Stimulated activated CD4-positive, alpha-beta T cell treated with anti-CD3 and anti-CD28 coated beads, Interleukin-12 subunit alpha, Interleukin-12 subunit beta, amount 100 ng/mL, for 48 hours (primary cell): ENCODE results near the gene CLN6.

Source experiments
- DNase-seq, 3 donors: peaks; one replicate each; pipeline ENCODE4 v3.0.0-alpha.2; 2020; ENCODE audit warnings: low read depth in 2 of 3, low spot score in 1 of 3

The CLN6 gene

DNA sequence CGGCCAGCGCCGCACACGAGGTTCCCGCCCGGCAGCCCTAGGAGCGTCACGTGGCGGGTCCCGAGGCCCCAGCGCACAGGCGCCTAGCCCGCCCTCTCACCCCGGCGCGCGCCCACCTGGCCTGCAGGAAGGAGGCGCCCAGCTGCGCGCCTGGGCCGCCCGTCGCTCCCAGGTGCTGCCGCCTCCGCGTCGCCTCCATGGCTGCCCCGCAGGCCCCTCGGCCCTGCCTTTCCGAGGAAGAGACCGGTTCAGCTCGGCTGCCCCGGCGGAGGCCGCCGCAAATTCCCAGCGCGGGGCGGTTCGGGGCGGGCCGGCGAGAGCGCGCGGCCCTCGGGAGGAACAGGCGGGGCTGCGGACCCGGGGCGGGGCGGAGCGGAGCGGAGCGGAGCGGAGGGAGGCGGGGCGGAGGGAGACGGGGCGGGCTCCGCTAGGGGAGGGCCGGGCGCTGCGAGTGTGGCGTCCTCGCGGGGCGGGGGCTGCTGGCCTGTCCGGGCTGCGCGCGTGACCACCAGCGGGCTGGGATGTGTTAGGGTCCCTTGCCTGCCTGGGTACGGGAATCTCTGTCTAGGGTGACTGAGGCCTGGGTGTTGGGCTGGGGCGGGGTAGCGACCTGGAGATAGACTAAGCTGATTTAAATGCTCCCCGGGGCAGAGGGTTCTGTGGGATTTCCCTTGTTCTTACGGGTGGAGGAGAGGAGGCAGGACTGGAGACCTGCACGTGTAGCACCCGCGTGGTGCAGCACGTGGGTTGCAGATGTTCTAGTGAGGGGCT is at the start of gene CLN6:
Gene CLN6, minus strand, starts transcription at position 343 of the 771 bp plus-strand sequence. Its CDS starts 144 bp downstream, at position 199.
- peak; percentile 59 to 84 (median 80) for DNase-seq

DNA sequence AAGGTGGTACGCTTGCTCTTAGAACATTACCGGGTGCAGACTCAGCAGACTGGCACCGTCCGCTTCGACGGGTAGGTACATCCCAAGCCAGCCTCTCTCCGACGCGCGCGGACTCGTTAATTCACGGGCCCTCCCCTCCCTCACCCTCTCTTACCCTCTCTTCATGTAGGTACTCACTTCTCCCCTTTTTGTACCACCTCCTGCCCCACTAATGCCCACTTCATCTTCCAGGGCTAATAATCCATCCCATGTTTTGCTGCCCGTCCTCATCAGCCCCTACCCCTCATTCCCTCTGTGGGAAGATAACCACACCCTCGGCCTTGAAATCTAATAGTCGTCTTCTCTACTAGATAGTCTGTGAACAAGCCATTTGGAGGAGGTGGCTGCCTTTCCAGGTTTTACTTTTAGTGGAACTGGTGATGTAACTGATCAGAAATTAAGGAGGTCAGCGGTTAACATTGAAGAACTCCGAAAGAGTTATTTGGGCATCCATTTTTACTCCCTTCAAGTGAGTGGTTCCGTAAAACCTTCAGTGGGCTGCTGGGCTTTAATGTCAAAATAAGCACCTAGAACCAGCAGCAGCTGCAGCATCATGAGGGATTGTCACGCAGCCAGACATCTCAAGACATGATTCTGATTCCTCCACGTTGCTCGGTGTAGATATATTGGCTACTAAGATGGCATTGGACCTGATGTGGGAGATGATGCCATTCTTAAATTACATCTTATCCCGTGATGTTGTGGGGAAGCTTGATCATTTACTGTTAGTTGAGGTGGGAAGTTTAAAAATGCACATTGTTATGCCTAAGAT is 49.3 kb upstream of the CLN6 start:
- DNase-seq, result no peak

DNA sequence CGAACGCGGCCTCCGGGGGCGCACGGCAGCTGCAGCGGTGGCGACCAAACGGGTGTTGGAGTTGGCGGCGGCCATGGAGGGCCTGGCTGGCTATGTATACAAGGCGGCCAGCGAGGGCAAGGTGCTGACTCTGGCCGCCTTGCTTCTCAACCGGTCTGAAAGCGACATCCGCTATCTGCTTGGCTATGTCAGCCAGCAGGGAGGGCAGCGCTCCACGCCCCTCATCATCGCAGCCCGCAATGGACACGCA is 48.7 kb upstream of the CLN6 start:
- no peak for DNase-seq

DNA sequence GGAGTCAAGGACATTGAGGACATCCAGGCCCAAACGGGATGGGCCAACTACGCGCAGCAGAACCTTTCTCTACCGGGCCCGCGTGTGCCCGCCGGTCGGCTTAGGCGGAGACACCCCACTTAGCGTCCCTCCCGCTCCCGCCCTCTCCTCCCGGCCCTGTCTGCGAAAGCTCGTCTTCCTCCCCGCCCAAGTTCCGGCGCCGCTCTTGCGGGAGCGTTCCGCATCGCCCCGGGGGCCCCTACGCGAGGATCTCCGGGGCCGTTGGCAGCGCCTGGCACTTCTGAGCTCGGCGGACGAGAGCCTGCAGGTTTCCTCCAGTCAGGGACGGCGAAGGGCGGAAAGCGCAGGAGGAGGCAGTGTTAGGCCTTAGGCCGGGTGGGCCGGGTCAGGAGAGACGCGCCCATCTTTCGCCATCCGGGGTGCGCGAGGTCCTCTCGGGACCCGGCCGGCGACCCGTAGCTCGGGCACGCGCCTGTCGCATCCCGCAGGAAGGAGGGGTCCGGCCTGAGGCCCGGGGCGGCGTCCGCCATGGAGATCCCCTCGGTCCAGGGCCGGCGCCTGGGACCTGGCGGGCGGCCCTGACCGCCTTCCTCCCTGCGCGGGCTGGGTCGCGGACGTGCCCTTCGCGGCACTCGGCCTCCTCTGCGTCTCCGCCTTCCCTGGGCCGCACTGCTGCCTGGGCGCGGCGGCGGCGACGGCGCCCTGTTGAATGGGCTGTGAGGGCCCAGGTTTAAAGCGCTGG is 48.2 kb upstream of the CLN6 start, which contains the start of gene FEM1B:
Gene FEM1B, plus strand, starts transcription at position 143 of the 742 bp plus-strand sequence. CDS start 673 bp downstream, outside the sequence.
- peak; percentile 81 to 86 (median 82) for DNase-seq

DNA sequence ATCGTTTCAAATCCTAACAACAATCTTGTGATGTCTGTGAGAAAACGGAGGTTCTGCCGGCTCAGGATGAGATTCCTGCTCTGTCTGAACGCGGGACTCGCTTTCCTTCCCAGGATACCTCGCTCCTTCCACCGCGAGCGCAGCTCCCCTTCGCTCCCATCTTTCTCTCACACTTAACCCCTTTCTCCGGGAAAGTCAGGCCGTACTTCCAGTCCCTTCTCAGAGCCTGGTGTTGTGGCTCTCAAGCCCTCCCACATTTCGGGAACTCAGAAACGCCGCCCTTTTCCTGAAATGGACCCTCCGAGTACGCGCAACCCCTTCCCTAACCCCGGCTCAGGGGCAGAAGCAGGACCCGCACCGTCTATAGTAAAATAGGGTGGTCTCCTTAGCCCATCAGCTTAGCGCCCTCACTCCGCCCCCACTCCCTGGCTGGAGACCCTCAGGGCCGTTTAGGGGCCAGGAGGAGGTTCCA is 47.6 kb upstream of the CLN6 start:
- DNase-seq, result no peak

DNA sequence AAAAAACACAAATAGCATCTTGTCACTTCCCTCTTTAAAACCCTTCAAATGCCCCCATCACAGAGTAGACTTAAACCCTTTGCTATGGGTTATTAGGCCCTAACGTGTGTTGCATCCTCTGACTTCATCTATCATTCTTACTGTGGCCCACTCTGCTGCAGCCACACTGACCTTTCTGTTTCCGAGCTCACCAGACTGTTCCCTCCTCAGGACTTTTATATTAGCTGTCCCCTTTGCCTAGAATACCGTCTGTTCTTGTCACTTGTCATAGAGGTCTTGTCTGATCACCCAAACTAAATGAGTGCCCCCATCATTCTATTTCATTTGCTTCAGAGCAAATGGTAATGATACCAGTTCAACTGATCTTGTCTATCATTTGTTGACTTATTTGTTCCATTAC is 47.1 kb upstream of the CLN6 start:
- DNase-seq, result no peak

DNA sequence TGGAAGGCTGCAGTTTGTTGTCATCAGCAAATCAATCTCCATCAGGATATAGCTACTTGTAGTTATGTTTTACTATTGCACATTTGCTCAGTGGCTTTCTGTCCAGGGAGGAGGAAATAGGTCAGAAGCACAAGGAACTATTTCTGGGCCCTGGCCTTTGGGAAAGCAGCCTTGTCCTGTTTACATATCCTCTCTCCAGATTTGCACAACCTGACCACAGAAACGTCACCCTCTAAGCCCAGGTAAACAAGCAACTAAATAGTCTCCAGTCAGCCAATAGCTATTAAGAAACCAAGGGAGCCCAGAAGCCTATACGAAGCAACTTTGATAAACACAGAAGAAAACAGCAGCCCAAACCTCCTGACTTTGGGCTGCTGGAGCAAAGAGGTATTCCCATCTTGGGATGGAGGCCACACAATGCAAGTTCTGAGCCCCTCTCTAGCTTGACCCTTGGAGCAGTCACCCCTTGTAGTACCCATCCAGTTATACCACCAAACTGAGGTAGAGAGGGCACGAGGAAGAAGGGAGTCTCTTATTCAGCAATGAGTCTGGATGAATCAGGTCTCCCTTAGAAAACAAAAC is 45.7 kb upstream of the CLN6 start:
- no peak for DNase-seq

DNA sequence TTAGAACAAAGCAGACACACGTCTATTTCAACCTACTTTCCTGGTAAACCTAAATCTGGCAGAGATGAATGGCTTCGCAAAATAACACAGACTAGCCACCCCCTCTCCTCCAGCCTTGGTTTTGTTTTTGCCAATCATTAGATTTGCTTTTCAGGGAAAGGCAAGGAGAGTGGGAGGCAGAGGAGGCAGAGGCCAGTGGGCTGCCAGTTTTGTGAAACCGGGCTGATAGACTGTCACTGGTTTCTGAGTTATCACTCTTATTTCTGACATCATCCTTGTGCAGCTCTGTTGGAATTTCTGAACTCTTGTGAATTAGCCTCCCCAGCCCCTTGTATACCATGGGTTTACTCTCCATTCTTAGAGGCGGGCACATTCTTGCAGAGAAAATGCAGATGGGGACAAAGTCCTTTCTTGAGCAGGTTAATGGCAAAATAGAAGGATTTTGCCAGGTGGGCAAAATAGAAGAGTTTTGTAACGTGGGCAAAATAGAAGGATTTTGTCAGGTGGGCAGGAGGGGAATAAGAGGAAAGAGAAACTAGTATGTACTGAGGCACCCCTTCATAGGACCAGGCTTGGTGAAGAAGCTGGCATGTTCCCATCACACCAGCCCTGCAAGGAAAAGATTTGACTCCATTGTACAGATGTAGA is 44.8 kb upstream of the CLN6 start:
- DNase-seq, result no peak

DNA sequence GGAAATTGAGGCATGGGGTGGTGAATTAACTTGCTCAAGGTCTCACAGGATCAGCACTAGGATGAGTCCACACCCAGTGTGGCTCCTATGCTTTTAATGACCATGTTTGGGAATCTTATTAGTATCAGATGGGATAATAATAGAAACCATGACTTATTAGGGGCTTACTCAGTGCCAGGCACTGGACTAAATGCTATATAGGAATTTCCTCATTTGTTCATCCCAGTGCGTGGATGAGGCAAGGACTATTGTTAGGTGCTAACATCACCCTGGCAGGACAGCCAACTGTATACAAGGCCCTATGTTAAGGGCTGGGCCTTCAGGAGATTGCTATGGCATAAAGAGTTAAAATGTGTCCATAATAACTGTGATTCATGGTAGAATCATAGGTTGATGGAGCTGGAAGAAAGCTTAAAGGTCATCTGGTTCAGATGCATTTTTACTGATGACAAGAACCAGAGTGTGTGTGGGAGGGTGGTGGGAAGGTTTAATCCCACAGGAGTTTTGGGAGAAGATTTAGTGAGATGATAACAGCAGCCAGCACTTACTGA is 43.3 kb upstream of the CLN6 start:
- no peak for DNase-seq

DNA sequence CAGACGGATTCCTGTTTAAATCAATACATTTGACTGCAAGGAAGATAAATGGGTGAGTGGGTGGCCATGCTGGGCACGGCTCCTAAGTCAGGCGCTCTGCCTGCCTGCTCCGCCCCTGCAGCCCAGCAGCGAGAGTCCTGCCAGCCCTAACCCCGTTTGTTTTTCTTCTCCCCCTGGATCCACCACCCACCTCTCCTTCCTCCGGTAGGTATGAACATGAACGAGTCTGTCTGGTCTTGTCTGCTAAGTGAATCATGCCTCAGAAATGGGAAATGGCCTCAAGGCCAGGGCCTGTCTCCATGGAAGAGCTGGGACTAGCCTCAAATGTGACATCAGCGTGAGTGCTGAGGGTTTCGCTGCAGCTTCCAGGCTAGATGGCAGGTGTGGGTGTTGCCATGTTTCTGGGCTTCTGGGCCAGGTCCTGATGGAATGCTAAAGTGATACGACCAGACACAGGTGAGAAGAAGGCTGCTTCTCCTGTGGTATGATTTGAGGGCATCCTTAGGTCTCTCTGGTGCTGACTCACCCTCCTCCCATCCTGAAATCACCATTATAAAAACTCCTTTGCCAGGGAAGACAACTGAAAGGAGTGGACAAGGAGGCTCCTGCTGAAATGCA is 42.4 kb upstream of the CLN6 start:
- DNase-seq, result no peak

DNA sequence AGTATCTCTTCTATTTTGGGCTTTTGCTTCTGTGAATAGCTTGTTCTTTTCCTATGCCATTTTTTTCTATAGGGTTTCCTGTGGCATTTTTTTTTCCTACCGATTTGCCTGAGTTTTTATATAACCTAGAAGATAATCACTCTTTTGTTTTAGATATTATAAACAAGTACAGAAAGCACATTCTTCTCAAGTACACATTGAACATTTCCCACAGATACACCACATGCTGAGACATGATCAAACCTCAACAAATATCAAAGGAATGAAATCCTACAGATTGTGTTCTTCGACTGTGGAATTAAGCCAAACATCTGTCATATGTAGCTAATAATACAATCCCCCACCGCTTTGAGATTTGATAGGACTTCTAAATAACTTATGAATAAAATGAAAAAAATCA is 38.9 kb upstream of the CLN6 start:
- DNase-seq, result no peak

DNA sequence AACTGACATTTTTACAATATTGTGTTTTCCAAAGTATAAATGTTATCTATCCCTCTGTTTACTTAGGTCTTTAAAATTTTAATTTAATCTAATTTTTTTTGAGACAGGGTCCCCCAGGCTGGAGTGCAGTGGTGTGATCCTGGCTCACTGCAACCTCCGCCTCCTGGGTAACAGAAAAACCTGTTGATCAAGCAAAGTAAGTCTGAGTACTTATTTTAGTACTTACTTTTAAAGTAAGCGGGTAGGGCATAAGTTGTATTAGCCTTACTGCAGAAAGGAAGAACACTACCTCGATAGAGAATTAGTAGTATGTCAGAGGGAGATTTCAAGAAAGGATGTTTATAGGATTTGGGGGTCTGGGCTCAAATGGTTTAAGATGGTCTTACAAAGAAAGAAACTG is 36.1 kb upstream of the CLN6 start:
- DNase-seq, result no peak

DNA sequence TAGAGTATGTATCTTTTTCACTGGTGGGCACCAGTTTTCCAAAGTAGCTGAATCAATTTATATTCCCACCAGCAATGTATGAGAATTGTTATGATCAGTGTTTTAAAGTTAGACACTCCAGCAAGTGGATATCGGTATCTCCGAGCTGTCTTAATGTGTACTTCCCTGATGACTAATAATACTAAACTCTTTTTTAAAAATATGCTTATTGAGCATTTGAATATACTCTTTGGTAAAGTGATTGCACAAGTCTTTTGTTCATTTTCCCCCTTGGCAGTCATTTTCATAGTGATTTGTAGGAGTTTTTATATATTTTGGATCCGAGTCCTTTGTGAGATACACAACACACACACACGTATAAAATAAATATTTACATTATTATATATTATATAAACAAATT is 35.6 kb upstream of the CLN6 start:
- DNase-seq, result no peak

DNA sequence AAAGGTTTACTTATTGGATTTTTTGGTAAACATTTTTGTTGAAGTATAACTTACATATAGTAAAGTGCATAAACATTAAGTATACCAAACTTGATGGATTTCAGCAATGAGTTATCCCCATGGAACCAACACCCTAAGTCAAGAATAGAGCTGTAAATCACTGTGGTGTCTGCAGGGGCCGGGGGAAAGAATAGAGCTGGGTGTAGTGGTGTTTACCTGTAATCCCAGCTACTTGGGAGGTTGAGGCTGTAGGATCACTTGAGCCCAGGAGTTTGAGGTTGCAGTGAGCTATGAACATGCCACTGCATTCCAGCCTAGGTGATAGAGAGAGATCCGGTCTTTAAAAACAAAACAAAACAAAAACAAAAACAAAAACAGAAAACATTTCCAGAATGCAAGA is 34.8 kb upstream of the CLN6 start:
- no peak for DNase-seq

DNA sequence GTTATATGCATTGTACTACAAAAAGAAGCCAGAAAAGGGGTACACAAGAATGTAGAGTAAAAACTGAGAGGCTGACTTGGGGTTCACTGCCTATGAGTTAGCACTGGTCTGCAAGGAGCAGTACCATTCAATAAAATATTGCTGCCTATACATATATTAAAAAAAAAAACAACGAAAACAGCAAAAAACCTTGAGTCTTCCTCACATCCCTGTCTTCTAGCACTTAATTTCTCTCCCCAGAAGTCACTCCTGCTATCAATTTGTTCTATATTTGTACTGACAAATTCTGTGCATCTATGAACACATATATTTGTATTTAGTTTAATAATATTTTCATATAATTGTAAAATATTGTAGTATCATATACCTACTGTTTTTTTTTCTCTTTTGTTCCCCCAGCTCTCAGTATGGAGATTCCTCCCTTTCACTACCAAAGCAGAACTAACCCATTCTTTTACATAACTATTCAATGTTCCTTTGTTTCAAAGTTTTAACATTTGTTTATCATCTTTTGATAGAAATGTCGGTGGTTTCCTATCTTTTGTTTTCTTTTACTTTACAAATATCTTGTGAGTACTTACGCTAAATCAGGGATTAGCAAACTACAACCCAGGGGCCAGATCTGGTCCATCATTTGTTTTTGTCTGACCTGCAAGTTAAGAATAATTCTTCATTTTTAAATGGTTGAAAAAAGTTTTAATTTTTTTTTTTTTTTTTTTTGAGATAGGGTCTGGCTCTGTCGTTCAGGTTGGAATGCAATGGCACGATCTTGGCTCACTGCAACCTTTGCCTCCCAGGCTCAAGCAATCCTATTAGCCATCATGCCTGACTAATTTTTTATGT is 33.2 kb upstream of the CLN6 start:
- DNase-seq, result no peak

DNA sequence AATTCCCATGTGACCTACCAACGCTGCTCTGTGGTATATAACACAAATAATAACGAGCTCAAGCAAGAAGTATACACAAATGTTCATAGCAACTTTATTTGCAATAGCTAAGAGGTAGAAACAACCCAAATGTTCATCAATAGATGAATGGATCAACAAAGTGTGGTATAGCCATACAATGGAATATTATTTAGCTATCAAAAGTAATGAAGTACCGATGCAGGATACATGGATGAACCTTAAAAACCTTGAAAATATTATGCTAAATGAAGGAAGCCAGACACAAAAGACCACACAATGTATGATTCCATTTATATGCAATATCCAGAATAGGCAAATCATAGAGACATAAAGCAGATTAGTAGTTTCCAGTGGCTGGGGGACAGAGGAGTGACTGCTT is 32.5 kb upstream of the CLN6 start:
- DNase-seq, result no peak

DNA sequence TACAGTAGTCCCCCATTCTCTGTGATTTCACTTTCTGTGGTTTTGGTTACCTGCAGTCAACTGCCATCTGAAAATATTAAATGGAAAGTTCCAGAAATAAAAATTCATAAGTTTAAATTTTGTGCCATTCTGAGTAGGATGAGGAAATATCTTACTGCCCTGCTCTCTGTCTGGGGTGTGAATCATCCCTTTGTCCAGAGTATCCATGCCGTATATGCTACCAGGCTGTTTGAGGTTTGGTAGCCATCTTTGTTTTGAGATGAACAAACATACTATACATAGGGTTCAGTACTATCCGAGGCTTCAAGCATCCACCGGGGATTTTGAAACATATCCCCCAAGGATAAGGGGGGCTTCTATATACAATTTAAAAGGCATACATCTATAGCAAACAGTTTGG is 31.7 kb upstream of the CLN6 start:
- no peak for DNase-seq

DNA sequence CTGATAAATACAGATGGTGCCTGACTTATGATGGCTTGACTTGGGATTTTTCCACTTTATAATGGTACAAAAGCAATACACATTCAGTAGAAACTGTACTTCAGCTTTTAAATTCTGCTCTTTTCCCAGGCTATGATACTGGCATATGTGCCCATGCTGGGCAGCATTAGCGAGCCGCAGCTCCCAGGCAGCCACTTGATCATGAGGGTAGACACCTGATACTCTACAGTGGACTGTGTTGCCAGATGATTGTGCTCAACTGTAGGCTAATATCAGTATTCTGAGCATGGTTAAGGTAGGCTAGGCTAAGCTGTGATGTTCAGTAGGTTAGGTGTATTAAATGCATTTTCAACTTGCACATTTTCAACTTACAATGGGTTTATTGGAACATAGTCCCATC is 30.4 kb upstream of the CLN6 start:
- DNase-seq, result no peak

DNA sequence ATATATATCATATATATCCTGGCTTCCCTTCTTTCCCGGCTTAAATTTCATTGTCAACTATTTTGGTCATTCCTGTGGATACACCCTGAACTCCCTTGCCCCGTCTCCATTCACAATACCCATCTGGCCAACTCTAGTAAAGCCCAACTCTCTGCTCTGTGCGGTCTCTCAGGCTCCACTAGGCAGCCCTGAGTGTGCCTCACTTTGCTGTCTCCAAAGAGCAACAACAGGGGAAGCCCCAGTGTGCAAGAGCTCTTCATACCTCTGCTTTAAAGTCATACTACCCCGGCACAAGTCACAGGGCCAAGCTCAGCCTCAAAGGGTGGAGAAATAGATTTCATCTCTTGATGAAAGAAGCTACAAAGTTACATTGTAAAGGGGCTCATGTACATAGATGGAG is 29.2 kb upstream of the CLN6 start:
- DNase-seq, result no peak
